ENCODE results near the gene NDUFV2. TPM values are rescaled to one million over a fixed set of nuclear protein-coding genes. Genes with fewer than 3 reads are reported as not detected.
"Not testable (repeated sequence)": the region's sequence is repeated elsewhere in the genome, so short reads cannot be mapped to it uniquely, and the experiment has no call there.

NDUFV2 gene
- total RNA-seq, 1 experiment from 2014 or later = 156 TPM

- DNase-seq (ENCODE audit: low read depth) = no peak
Observed at GRCh38 chr18:9090578-9090977, 11.9 kb upstream of the NDUFV2 start.

- no peak for DNase-seq (ENCODE audit: low read depth)
Observed at GRCh38 chr18:9091066-9091476, 11.4 kb upstream of the NDUFV2 start.

- DNase-seq (ENCODE audit: low read depth) = no peak
Observed at GRCh38 chr18:9092665-9093064, 9.8 kb upstream of the NDUFV2 start.

GRCh38 chr18:9093109-9093508, 9.4 kb upstream of the NDUFV2 start:
- DNase-seq (ENCODE audit: low read depth) = not testable (repeated sequence)

- peak; percentile 62 for DNase-seq (ENCODE audit: low read depth)
Observed at GRCh38 chr18:9094307-9095226, 7.9 kb upstream of the NDUFV2 start.

GRCh38 chr18:9095297-9096006, 7.0 kb upstream of the NDUFV2 start:
- DNase-seq (ENCODE audit: low read depth) = no peak

GRCh38 chr18:9096007-9096371, 6.5 kb upstream of the NDUFV2 start:
- DNase-seq (ENCODE audit: low read depth) = no peak

- DNase-seq (ENCODE audit: low read depth) = no peak
Observed at GRCh38 chr18:9096685-9097084, 5.8 kb upstream of the NDUFV2 start.

GRCh38 chr18:9097349-9097748, 5.2 kb upstream of the NDUFV2 start:
- no peak for DNase-seq (ENCODE audit: low read depth)

- DNase-seq (ENCODE audit: low read depth) = no peak
Observed at GRCh38 chr18:9100796-9101195, 1.7 kb upstream of the NDUFV2 start.

GRCh38 chr18:9101730-9102507, 580 bp upstream of the NDUFV2 start:
- peak; percentile 69 for DNase-seq (ENCODE audit: low read depth)

GRCh38 chr18:9103376-9103873, 926 bp downstream of the NDUFV2 start:
- DNase-seq (ENCODE audit: low read depth) = peak; percentile 55

- no peak for DNase-seq (ENCODE audit: low read depth)
Observed at GRCh38 chr18:9104244-9104901, 1.9 kb downstream of the NDUFV2 start.

- no peak for DNase-seq (ENCODE audit: low read depth)
Observed at GRCh38 chr18:9105420-9105819, 2.9 kb downstream of the NDUFV2 start.

- no peak for DNase-seq (ENCODE audit: low read depth)
Observed at GRCh38 chr18:9106094-9106493, 3.6 kb downstream of the NDUFV2 start.

GRCh38 chr18:9106800-9107584, 4.5 kb downstream of the NDUFV2 start:
- DNase-seq (ENCODE audit: low read depth) = no peak

- no peak for DNase-seq (ENCODE audit: low read depth)
Observed at GRCh38 chr18:9108911-9109310, 6.4 kb downstream of the NDUFV2 start.

GRCh38 chr18:9109523-9109922, 7.0 kb downstream of the NDUFV2 start:
- peak; percentile 47 for DNase-seq (ENCODE audit: low read depth)

GRCh38 chr18:9113468-9114149, 11.1 kb downstream of the NDUFV2 start:
- no peak for DNase-seq (ENCODE audit: low read depth)

GRCh38 chr18:9115984-9116383, 13.5 kb downstream of the NDUFV2 start:
- DNase-seq (ENCODE audit: low read depth) = no peak

Measured in LHCN-M2 (cell line).